RWPE1 (cell line): ENCODE measurements around the gene FOXRED1.
"Not testable (repeated sequence)": the region's sequence is repeated elsewhere in the genome, so short reads cannot be mapped to it uniquely, and the experiment has no call there.

ENCODE experiments used
- CTCF ChIA-PET: fragments of 350-600 bp; sonication (Branson Sonifier 250); formaldehyde crosslinking; extraction: SDS; loops from one replicate; lab custom pipeline; 2021; lab: Yijun Ruan, JAX
- POLR2A ChIA-PET: fragments of 400-600 bp; formaldehyde crosslinking; extraction: SDS; loops from one replicate; lab custom pipeline; 2020; ENCODE audit warnings: antibody characterized with exemption; ENCODE audit not compliant: low non-redundant PET; lab: Yijun Ruan, JAX
- DNase-seq: peaks from one replicate; pipeline ENCODE4 v3.0.0; 2012; ENCODE audit warnings: low spot score
- H3K27ac ChIP-seq: fragments of 450-650 bp; 2 replicates; pipeline ENCODE4 v1.5.1; 2017
- CTCF ChIP-seq: fragments of 450-650 bp; conservative IDR thresholded peaks from 2 replicates; pipeline ENCODE4 v1.5.1; 2017; ENCODE audit warnings: low read depth, mild to moderate bottlenecking

The FOXRED1 gene

GRCh38 chr11:126305699-126306098 lies 36.7 kb downstream of the FOXRED1 start:
- no peak for DNase-seq
- peak overlapping the region; percentile 90; the same call in 1 of the 2 replicates for H3K27ac ChIP-seq
- ChIA-PET CTCF (interaction anchor here (0.6 to 0.7 kb wide), 2 partner anchors 9 to 175 kb away, joined by 3 read pairs; no protein-coding TSS in a partner anchor), POLR2A (interaction anchor here (0.6 kb wide), 1 partner anchor 36 kb away, joined by 4 read pairs; no protein-coding TSS in a partner anchor)
- TF ChIP-seq CTCF = no peak

GRCh38 chr11:126307706-126308105 lies 38.8 kb downstream of the FOXRED1 start:
- CTCF ChIA-PET = interaction anchor here (0.6 to 1.0 kb wide), 4 partner anchors 30 to 722 kb away, joined by 3 to 6 read pairs (median 3); no protein-coding TSS in a partner anchor
- no peak overlapping the region for H3K27ac ChIP-seq
- no peak for TF ChIP-seq CTCF
- DNase-seq = no peak
- POLR2A ChIA-PET = no interaction called here

- ChIA-PET CTCF (interaction anchor here (0.6 to 1.0 kb wide), 3 partner anchors 172 to 723 kb away, joined by 3 read pairs; no protein-coding TSS in a partner anchor), POLR2A (no interaction called here)
- H3K27ac ChIP-seq = no peak overlapping the region
- no peak for TF ChIP-seq CTCF
- DNase-seq = no peak
Measured at GRCh38 chr11:126308271-126308671, 39.3 kb downstream of the FOXRED1 start.

GRCh38 chr11:126308771-126309170 lies 39.8 kb downstream of the FOXRED1 start:
- DNase-seq, POLR2A ChIA-PET, H3K27ac ChIP-seq: not testable (repeated sequence)
- CTCF ChIA-PET = interaction anchor here (3.0 kb wide), 1 partner anchor 171 kb away, joined by 48 read pairs; no protein-coding TSS in a partner anchor

- peak; percentile 85 for TF ChIP-seq CTCF
- CTCF ChIA-PET = interaction anchor here (0.6 to 3.0 kb wide), 10 partner anchors 43 to 260 kb away, joined by 3 to 48 read pairs (median 6); partner anchors contain the start of gene ST3GAL4
- peak; percentile 60 for DNase-seq
- H3K27ac ChIP-seq = peak overlapping the region; percentile 33; the same call in 1 of the 2 replicates
- POLR2A ChIA-PET = no interaction called here
Measured at GRCh38 chr11:126310200-126310991, 41.4 kb downstream of the FOXRED1 start.

- POLR2A ChIA-PET = no interaction called here
- no peak for DNase-seq
- TF ChIP-seq CTCF = no peak
- CTCF ChIA-PET = interaction anchor here (0.6 to 3.0 kb wide), 8 partner anchors 43 to 260 kb away, joined by 3 to 48 read pairs (median 6); partner anchors contain the start of gene ST3GAL4
- H3K27ac ChIP-seq = peak overlapping the region; percentile 33; the same call in 1 of the 2 replicates
Measured at GRCh38 chr11:126310992-126311310, 42.0 kb downstream of the FOXRED1 start.
